Gastrocnemius medialis (tissue), 4 donors: ENCODE measurements around the gene DENND2D. TPM values are rescaled to one million over a fixed set of nuclear protein-coding genes. Genes with fewer than 3 reads are reported as not detected.

ENCODE experiments used
- ATAC-seq, 2 donors: fragments of 150-250 bp; one replicate each; pipeline ENCODE4 v1.9.1; 2016
- DNase-seq, 2 donors: peaks; one replicate each; pipeline ENCODE4 v3.0.0-alpha.2; 2019
- H3K27ac ChIP-seq, 4 donors: fragments of 200-600 bp; sonication (generic); 1 replicate in 1 of 4; 2 replicates in 3 of 4; pipeline ENCODE4 v1.5.1; 2016 to 2018; ENCODE audit warnings: mild to moderate bottlenecking in 2 of 4, moderate library complexity in 1 of 4
- H3K27me3 ChIP-seq, 3 donors: fragments of 200-600 bp; sonication (generic) in 2 of 3; 1 replicate in 1 of 3; 2 replicates in 2 of 3; pipeline versions ENCODE4 v1.5.1 to v1.6.0; 2016 to 2019; ENCODE audit warnings: mild to moderate bottlenecking in 1 of 3, moderate library complexity in 1 of 3
- H3K36me3 ChIP-seq, 2 donors: fragments of 200-600 bp; sonication (generic) in 1 of 2; one replicate each; pipeline ENCODE4 v1.5.1; 2017 to 2018
- H3K4me1 ChIP-seq, 2 donors: fragments of 200-600 bp; sonication (generic) in 1 of 2; one replicate each; pipeline ENCODE4 v1.5.1; 2016 to 2017; ENCODE audit warnings: mild to moderate bottlenecking in 2 of 2
- H3K4me3 ChIP-seq, 4 donors: fragments of 200-600 bp; sonication (generic) in 3 of 4; 1 replicate in 1 of 4; 2 replicates in 3 of 4; pipeline ENCODE4 v1.5.1; 2016 to 2019; ENCODE audit warnings: mild to moderate bottlenecking in 2 of 4
- H3K9me3 ChIP-seq, 3 donors: fragments of 200-600 bp; sonication (generic) in 2 of 3; 1 replicate in 1 of 3; 2 replicates in 2 of 3; pipeline ENCODE4 v1.5.1; 2016 to 2019
- CTCF ChIP-seq, 5 experiments: fragments of 450-650 bp in 3 of 5; fragments of 200-600 bp in 2 of 5; sonication (generic) in 2 of 5; IDR thresholded peaks in 4 of 5; conservative IDR thresholded peaks in 1 of 5; 1 replicate in 4 of 5; 2 replicates in 1 of 5; pipeline ENCODE4 v1.5.1; 2016 to 2019; ENCODE audit warnings: antibody characterized with exemption in 5 of 5, mild to moderate bottlenecking in 3 of 5, moderate library complexity in 3 of 5
- POLR2A ChIP-seq, 2 donors: fragments of 450-650 bp; IDR thresholded peaks; one replicate each; pipeline ENCODE4 v1.6.1; 2017; ENCODE audit warnings: antibody characterized with exemption in 2 of 2, mild to moderate bottlenecking in 2 of 2, moderate library complexity in 2 of 2
- in situ Hi-C, 4 donors: fragments of 200-750 bp; cut with MboI; loops; one replicate each; pipeline versions ENCODE4 v1.15.0 to v1.8.0; 2017; ENCODE audit warnings: low sequenced_read_pairs in 4 of 4
- intact Hi-C: fragments of 100-400 bp; cut with DNase I; formaldehyde crosslinking; loops from one replicate; pipeline ENCODE4 v1.15.1; 2023; ENCODE audit warnings: low total_unique reads
- total RNA-seq, 4 donors: library from RNA; depleted of rRNA; stranded (reverse); fragments of >200 nt; gene quantifications; one replicate each; pipeline versions ENCODE4 v1.1.0 to v1.2.3, GENCODE V29; 2016

Gene DENND2D
- total RNA-seq, 4 donors from 2014 or later: 0.19 to 1.2 (median 0.88) TPM

DNA sequence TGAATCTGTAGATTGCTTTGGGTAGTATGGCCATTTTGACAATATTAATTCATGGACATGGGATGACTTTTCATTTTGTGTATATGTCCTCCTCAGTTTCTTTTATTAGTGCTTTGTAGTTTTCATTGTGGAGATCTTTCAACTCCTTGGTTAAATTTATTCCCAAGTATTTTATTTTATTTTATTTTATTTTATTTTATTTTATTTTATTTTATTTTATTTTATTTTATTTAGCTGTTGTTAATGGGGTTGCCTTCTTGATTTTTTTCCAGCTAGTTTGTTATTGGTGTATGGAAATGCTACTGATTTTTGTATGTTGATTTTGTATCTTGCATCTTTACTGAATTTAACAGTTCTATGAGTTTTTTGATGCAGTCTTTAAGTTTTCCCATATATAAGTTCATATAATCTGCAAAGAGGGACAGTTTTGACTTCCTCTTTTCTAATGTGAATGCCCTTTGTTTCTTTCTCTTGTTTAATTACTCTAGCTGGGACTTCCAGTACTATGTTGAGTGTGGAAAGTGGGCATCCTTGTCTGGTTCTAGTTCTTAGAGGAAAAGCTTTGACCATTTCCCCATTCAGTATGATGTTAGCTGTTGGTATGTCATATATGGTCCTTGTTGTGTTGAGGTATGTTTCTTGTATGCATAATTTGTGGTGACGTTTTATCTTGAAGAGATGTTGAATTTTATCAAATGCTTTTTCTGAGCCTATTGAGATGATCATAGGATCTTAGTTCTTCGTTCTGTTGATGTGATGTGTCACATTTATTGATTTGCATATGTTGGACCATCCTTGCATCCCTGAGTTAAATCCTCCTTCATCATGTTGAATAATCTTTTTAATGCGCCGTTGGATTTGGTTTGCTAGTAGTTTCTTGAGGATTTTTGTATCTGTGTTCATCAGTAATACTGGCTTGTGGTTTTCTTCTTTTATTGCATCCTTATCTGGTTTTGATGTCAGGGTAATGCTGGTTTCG, 46.1 kb downstream of the DENND2D start:
- TF ChIP-seq CTCF (IDR thresholded peaks at IDR 0.05 in 4 of 5, conservative IDR thresholded peaks at IDR 0.05 in 1 of 5): no peak

GRCh38 chr1:111151838-111152237, 48.6 kb downstream of the DENND2D start:
- H3K4me3 ChIP-seq: no peak overlapping the region
- in situ Hi-C loops: no loop called here
- no peak for ATAC-seq
- intact Hi-C loops: no loop called here
- no peaks in the 10 kb centered on the region for H3K4me1 ChIP-seq
- no peak for DNase-seq
- peaks cover 0 to 39% of the 10 kb centered on the region in 2 donors for H3K36me3 ChIP-seq
- no peaks in the 10 kb centered on the region for H3K9me3 ChIP-seq
- H3K27me3 ChIP-seq: no peaks in the 10 kb centered on the region
- no peak for TF ChIP-seq POLR2A (IDR thresholded peaks at IDR 0.05)
- TF ChIP-seq CTCF (IDR thresholded peaks at IDR 0.05 in 4 of 5, conservative IDR thresholded peaks at IDR 0.05 in 1 of 5): no peak
- H3K27ac ChIP-seq: no peak overlapping the region

More for the DNA sequence above, 46.1 kb downstream of the DENND2D start:
- H3K36me3 ChIP-seq: peaks cover 0 to 22% of the 10 kb centered on the region in 2 donors
- no peak for DNase-seq
- no peak overlapping the region for H3K4me3 ChIP-seq
- in situ Hi-C loops: no loop called here
- intact Hi-C loops: no loop called here
- no peak for ATAC-seq
- no peaks in the 10 kb centered on the region for H3K27me3 ChIP-seq
- H3K27ac ChIP-seq: no peak overlapping the region
- no peaks in the 10 kb centered on the region for H3K9me3 ChIP-seq
- no peaks in the 10 kb centered on the region for H3K4me1 ChIP-seq

DNA sequence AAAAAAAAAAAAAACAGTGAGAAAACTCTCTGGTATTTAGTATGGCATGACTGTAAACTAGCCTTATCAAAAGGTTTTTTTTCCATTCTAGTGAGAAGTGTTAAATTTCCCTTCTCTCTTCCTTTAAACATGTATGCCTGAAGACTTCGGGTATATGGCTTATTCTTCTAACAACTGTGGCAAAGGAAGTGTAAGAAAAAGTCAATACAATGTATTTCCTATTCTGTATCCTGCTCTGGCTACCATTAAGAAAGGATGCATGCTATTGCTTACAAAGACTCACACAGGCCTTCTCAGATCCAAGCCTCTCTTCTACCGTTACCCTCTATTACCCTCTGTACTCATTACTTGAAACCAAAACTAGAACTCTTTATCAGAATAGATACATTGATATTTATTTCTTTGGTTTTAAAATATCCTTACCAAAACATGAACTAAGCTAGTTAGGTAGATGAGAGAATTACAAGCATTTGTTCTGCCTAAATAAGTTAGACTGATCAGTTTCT, 52.0 kb downstream of the DENND2D start:
- ATAC-seq: no peak
- Histone ChIP-seq H3K9me3 (no peaks in the 10 kb centered on the region), H3K4me1 (peaks cover 0 to 8% of the 10 kb centered on the region in 2 donors), H3K36me3 (peaks cover 0 to 33% of the 10 kb centered on the region in 2 donors), H3K27ac (no peak overlapping the region), H3K4me3 (no peak overlapping the region), H3K27me3 (no peaks in the 10 kb centered on the region)
- TF ChIP-seq CTCF (IDR thresholded peaks at IDR 0.05 in 4 of 5, conservative IDR thresholded peaks at IDR 0.05 in 1 of 5) (no peak), POLR2A (IDR thresholded peaks at IDR 0.05) (no peak)
- intact Hi-C loops (loop anchor here (10.0 kb wide), 1 partner anchor 616 kb away; no protein-coding TSS in a partner anchor), in situ Hi-C loops (loop anchor here in 2 of 4 donors (25.0 kb wide), 1 partner anchor 614 kb away; the partner anchor contains the start of gene DDX20 (in 2 of the 2))
- DNase-seq: no peak

GRCh38 chr1:111147948-111148347, 52.5 kb downstream of the DENND2D start:
- TF ChIP-seq POLR2A (IDR thresholded peaks at IDR 0.05) (no peak), CTCF (IDR thresholded peaks at IDR 0.05 in 4 of 5, conservative IDR thresholded peaks at IDR 0.05 in 1 of 5) (no peak)
- H3K4me1 ChIP-seq: peaks cover 1 to 8% of the 10 kb centered on the region in 2 donors
- no peak overlapping the region for H3K4me3 ChIP-seq
- no peak overlapping the region for H3K27ac ChIP-seq
- H3K9me3 ChIP-seq: no peaks in the 10 kb centered on the region
- H3K27me3 ChIP-seq: no peaks in the 10 kb centered on the region
- intact Hi-C loops (loop anchor here (10.0 kb wide), 1 partner anchor 617 kb away; no protein-coding TSS in a partner anchor), in situ Hi-C loops (loop anchor here in 2 of 4 donors (25.0 kb wide), 1 partner anchor 614 kb away; the partner anchor contains the start of gene DDX20 (in 2 of the 2))
- DNase-seq (no peak), ATAC-seq (no peak)
- peaks cover 0 to 28% of the 10 kb centered on the region in 2 donors for H3K36me3 ChIP-seq
